AG09319 (cell line): ENCODE measurements around the gene IRF2BP1.

Experiments
- DNase-seq: peaks from one replicate; pipeline ENCODE4 v3.0.0-alpha.2; 2010; ENCODE audit warnings: low read depth; ENCODE audit errors: extremely low read depth
- TF ChIP-seq, protein P1 (sequence below): IDR thresholded peaks from 2 replicates; pipeline ENCODE4 v1.5.1; 2011; ENCODE audit warnings: low read depth, mild to moderate bottlenecking, inconsistent platforms, low read length, moderate library complexity

Gene IRF2BP1

DNA sequence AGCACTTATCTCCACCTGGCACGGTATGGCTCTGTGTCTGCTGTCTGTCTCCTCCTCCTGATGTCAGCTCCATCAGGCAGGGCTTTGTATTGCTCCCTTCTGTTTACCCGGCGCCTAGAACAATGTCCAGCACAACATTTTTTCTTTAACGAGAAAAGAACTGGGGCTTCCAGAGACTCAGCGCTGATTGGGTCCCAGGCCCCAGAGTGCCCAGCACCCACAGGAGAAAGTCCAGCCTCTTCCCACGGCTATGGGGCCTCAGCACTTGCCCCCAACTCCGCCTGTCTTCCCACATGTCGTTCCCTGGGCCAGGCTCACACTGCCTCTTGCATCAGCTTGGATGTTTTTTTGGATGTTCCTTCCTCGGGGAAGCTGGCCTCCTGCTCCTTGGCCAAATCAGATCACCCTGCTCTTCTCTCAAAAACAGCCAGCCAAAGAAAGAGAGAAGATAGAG, 9.6 kb upstream of the IRF2BP1 start:
- TF ChIP-seq, protein P1, sequence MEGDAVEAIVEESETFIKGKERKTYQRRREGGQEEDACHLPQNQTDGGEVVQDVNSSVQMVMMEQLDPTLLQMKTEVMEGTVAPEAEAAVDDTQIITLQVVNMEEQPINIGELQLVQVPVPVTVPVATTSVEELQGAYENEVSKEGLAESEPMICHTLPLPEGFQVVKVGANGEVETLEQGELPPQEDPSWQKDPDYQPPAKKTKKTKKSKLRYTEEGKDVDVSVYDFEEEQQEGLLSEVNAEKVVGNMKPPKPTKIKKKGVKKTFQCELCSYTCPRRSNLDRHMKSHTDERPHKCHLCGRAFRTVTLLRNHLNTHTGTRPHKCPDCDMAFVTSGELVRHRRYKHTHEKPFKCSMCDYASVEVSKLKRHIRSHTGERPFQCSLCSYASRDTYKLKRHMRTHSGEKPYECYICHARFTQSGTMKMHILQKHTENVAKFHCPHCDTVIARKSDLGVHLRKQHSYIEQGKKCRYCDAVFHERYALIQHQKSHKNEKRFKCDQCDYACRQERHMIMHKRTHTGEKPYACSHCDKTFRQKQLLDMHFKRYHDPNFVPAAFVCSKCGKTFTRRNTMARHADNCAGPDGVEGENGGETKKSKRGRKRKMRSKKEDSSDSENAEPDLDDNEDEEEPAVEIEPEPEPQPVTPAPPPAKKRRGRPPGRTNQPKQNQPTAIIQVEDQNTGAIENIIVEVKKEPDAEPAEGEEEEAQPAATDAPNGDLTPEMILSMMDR, result no peak

DNA sequence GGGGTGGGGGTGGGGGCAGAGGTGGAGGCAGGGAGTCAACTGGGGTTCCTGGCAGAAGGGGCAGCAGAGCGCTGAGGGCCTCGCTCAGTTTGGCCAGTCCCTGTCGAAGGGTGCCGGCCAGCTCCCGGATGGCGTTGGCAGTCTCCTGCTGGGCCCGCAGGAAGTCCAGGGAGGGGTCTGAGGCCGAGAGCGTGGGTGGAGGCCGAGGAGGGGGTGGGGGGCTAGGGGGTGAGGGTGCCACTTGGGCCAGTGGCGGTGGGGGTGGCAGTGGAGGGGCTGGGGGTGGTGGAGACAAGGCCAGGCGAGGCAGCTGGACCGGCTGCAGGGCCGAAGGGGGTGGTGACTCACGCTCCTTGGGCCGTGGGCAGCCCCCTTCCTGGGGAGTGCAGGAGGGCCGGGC, 4.9 kb upstream of the IRF2BP1 start:
- TF ChIP-seq, protein P1, result no peak
- DNase-seq, result no peak

More for the DNA sequence above, 9.6 kb upstream of the IRF2BP1 start:
- no peak for DNase-seq

DNA sequence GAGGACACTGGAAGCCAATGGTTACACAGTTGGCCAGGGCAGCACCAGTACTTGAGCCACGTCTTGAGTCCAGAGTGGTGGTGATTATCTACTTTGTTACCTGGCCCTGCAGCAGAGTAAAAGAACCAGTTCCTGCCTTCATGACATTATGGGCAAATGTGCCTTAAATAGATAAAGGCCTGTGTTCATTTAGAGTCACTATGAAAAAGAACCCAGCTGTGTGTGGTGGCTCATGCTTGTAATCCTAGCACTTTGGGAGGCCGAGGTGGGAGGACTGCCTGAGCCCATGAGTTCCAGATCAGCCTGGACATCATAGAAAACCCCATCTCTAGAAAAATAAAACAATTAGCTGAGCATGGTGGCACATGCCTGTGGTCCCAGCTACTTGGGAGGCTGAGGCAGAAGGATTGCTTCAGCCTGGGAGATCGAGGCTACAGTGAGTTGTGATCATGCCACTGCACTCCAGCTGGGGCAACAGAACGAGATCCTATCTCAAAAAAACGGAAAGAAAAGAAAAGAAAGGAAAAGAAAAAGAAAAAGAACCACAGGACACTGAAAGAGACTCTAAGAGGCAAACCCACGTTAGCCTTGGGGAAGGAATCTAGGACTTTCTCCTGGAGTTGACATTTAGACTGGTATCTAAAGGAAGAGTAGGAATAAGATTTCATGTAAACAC, 3.4 kb upstream of the IRF2BP1 start:
- TF ChIP-seq, protein P1, result no peak
- DNase-seq, result no peak

DNA sequence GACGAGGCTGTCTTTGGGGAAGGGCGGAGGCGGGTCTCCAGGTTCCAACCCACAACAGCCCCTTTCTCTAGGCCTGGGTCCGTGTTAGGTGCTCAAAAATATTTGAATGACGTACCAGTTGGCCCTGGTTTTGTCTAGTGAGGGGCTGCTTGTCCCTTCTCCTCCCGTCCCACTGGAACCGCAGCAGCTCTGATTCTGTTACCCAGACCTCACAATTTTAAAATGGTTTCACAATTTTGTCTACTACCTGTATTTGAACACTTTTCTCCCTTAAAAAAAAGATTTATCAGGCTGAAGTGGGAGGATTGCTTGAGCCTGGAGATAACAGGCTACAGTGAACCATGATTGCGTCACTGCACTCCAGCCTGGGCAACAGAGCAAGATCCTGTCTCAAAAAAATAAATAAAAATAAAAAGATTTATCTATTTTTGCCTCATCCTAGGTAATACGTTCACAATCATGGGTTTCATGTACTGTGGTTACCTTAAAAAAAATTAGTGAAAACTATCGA, 1.3 kb upstream of the IRF2BP1 start:
- TF ChIP-seq, protein P1, result no peak
- DNase-seq, result no peak

DNA sequence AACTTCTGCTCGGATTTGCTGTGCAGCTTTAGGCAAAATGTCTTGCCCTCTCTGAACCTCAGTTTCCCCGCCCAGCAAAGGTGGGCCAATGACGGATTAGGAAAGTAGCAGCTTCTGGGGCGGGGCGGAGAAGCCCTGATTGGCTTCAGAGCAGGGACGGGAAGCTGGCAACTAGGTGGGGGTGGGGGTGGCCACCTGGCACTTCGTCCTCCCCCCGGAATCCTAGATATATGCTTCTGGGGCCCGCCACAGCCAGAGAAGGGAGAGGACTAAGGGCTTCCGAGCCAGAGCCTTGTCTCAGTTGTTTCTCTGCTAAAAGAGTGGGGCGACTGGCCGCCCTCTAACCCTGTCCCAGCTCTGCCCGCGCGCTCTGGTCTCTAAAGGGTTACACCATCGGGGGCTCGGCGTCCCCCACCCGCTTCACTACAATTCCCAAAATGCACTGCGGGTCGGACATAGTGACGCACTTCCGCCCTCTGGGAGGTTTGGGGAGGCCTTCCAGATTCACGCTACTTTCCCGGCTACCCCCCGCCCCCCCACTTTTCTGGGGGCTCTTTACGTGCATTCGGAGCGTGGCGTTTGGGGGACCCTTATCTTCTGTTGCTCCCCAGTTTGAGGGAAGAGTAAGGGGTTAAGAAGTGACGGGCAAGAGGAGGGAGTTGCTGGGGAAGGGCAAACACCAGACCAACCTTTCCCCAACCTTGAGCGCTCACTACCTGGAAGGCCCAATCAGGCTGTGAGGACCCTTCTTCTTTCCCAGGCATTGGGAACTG, 672 bp upstream of the IRF2BP1 start:
- DNase-seq, result peak; percentile 78
- TF ChIP-seq, protein P1, result no peak

DNA sequence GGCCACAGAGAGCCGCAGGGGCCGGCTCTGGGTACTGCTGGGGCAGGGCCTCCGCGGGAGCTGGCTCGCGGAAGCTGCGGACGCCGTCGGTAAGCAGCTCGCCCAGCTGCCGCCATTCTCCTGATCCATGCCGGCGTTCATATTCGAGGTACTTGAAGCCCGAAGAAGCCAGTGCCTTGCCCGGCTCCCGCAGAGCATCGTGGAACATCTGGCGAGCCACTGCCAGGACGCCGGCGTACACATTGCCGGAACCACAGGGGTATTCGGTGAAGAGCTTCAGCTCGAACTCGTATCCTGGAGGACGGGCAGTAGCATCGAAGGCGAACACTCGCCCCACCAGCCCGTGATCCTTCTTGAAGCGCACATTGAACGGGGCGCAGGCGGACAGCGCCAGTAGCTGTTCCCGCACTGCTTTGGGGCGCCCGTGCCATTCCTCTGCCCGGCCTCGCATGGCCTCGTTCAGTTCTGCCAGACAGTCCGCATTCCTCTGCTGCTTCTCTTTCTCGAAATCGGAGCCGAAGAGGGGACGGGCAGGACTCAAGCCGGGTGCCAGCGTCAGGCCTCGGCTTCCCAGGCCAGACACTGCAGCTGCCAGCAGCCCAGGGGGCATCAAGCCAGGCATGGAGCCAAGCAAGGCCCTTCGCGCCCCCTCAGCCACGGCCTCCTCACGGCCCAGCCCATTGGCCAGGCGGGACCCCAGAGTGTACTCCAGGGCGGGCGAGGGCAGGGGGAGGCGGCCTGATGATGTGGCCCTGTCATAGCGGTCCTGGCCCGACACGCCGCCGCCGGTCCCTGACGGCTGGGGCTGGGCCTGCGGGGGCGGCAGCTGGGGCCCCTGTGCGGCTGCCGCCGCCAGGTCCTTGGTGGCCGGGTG, 1.0 kb downstream of the IRF2BP1 start:
- DNase-seq, result no peak
- TF ChIP-seq, protein P1, result no peak
